Stimulated activated CD4-positive, alpha-beta T cell treated with anti-CD3 and anti-CD28 coated beads, TNF-alpha, amount 100 ng/mL, for 24 hours (primary cell): ENCODE results near the gene AKNA.

Experiments used
- DNase-seq, 3 experiments: peaks; one replicate each; pipeline ENCODE4 v3.0.0-alpha.2; 2020; ENCODE audit warnings: low read depth in 3 of 3

Gene AKNA

DNA sequence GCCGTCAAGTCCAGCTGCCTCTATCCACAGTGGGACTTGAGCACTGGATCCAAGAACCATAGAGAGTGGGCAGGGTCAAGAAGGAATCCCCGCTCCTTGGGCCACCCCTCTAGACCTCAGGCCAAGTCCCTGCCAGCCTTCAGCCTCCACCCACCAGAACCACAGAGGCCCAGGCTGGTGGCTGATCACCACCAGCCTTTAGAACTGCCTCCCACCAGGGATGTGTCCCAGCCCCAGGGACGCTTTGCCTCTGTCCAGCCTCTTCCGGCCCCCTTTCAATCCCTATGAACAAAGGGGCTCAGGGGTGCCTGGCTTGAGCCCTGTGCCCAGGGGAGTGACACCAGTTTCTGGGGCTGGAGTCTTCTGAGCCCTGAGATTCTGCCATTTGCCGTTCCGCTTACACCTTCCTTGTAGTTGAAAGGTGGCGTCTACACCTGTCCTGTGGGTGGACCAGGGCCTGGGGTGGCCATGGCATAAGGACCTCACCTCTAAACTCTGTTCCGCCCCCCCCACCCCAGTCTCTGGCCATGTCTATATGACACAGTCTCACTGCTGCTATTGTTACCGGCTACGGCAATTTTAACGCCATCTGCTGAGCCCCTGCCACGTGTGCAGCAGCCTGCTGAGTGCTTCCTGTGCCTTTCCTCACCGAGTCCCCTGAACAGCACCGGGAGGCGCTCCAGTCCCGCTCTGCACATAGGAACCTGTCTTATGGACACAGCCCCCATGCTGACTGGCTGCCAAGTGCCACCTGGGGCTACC lies 100.6 kb downstream of the AKNA start:
- no peak for DNase-seq

DNA sequence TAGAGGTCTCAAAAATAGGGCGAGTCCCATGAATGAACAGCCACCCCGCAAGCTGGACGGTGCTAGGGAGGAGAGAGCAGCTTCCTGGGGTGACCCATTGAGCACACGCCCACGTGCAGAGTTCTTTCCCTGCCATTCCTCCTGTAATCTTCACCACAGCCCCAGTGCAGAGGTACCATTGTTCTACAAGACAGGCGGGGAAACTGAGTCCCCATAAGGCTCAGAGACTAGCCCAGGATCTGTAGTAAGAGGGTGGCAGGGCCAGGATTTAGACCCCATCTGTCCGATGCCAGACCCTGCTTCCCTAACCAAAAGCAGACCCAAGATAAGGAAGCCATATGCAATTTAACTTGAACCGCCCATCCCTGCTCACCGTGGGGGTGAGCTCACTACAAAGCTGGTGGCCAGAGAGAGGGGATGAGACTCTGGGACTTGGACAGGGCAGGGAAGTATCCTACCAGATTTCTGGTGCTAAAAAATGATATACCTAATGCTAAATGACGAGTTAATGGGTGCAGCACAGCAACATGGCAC lies 101.6 kb downstream of the AKNA start:
- DNase-seq, result no peak

DNA sequence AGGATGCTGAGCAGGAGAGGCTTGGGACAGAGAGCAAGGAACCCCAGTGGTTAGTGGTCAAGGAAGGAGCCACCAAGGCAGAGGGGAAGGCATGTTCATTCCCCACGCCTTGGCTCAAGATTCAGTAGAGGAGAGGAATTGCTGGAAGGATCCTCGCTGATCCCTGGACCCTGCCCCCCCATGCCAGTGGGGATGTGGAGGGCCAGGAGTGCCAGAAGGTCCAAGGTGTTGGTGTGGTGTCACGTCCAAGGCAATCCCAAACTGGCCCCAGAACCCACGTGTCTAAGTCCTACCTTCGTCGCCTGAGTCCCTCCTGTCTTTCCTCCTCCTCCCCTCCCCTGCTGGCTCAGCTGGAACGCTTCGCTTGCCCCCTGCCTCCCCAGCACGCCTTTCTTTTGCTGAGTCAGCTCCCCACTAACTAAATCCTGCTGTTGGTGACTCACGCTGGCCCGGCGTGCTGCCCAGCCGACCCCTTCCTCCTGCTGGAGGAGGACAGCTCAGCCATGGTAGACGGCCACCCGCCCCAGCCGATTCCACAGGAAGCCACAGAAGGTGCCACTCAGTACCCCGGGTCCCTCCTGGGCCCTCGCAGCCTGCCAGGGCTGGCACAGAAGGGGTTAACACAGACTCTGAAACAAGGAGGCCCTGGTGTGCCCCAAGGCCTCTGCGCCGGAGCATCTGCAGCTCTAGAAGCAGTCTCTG lies 102.5 kb downstream of the AKNA start:
- DNase-seq, result no peak

DNA sequence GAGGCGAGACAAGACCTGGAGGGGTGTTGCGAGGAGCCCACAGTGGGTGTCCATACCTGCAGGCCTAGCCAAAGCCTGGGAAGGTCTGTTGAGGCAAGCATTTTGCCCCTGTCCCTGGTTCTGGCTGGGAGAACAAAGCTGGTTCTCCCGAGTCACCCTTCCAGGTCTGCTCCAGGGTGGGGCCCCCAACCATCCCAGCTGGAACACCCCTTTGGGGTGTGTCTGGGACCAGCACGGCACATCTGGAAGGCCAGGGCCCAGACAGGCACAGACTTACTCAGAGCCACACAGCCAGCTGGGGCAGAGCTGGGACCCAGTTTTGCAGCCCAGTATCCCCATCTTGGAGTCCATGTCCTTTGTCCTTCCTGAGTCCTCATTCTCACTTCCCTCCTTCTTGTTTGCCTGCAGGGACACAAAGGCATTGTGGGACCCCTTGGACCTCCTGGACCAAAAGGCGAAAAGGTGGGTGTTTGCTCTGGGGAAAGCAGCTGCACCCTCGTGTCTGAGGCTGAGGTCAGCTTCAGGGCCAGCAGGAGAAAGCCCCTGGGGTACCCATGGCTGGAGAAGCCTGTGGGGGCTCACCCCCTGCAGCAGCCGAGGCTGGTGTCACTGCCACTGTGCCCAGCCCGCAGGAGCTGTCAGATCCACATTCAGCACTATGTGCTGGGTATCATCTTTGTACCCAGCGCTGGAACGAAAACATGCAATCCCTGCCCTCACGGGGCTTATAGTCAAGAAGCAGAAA lies 103.3 kb downstream of the AKNA start:
- DNase-seq, result no peak
